NCI-H69 (cell line): ENCODE data around the gene SLC25A12.
"Not testable (repeated sequence)": the region's sequence is repeated elsewhere in the genome, so short reads cannot be mapped to it uniquely, and the experiment has no call there.

Experiments used
- DNase-seq: peaks from one replicate; lab custom pipeline; 2025; lab: John Stamatoyannopoulos, UW

SLC25A12 gene

DNA sequence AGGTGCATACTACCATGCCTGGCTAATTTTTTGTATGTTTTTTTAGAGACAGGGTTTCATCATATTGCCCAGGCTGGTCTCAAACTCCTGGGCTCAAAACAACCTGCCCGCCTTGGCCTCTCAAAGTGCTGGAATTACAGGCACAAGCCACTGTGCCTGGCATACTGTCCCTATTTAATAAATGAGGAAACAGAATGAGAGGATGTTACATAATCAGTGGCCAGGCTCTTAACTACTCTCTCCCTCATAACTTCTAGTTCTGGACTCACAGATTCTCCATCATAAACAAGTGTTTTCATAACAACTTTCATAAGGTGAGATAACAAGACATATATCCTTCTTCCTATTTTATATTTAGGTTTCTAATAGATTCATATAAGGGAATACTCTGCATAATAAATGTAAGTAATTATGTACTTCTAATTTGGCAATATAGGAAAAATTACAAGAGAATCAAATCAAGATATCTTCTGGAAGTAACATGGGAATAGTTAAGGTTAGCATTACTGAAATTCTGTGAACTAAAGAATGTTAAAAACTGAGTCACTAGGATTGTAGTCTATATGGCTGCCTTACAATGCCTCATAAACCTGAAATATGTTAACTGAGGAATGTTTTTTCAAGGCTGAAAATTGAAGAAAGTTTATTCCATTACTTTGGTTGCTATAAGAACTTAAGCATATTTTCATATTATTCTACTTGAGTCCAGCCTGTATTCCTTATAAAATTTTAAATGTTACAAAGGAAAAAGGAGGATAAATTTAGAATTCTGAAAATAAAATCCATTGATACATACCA is 71.3 kb downstream of the SLC25A12 start:
- no peak for DNase-seq

DNA sequence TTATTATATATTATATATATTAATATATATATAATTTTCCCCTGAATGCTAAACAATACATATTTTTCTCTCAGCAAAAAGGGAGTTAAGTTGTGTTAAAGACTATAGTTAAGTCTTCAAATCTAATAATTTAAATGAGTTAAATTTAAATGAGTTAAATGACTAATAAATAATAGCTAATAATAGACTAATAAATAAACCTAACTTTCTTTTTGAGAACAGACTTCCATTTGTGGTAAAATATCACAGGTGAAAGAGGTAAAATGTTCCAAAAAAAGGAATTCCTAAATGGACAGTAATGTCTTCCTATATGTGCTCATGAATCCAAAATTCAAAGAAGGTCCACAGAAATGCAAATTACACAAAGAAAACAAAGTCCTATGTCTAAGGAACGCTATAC is 74.6 kb downstream of the SLC25A12 start:
- no peak for DNase-seq

DNA sequence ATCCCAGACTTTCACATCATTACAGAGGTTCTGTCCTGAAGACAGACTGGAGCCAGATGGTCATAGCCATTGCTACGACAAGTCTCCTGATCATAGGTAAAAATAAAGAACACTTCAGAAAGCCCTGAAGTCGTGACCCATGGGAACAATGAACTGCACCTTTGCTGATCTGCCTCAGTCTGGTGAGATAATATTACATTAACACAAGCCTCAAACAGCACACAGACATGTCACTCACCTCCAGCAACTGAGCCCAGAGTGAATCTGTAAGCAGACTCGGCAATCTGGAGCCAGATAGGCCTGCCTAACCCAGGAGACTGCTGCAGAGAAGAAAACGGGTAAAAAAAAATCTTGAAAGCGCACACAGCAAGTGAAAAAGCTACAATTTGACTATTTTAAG is 79.2 kb downstream of the SLC25A12 start:
- DNase-seq = peak; percentile 72

DNA sequence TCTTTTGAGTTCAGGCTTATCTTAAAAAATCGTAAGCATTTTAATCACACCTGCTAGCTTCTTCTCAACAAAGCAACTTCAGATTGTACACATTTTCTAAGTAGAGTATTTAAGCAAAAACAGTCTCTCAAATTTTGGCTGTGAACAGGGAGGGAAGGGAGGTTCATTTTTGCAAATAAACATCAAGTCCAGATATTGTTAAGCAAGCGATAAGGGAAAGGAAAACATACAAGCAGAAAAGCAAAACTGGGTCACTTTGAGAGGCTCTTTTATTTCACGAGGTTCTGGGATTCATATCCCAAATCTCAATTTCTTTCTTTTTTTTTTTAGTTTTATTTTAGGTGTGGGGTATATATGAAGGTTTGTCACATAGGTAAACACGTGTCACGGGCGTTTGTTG is 79.9 kb downstream of the SLC25A12 start:
- DNase-seq = no peak

DNA sequence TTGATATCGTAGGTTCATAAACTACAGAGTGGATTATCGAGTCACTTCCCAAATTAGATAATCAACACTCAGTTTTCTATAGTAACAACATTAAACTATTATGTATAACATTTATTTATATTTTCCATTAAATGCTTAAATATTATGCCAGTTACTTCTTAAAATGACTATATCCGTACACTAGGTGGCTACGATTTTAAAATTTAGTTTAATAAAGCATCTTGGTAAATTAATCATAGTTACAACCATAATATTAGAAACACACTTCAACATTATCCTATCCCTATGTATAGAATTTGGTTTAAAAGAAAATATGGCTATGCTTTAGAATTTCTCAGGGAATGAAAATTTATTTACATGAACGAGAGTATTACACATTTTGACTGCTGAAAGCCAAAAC is 80.3 kb downstream of the SLC25A12 start:
- no peak for DNase-seq

DNA sequence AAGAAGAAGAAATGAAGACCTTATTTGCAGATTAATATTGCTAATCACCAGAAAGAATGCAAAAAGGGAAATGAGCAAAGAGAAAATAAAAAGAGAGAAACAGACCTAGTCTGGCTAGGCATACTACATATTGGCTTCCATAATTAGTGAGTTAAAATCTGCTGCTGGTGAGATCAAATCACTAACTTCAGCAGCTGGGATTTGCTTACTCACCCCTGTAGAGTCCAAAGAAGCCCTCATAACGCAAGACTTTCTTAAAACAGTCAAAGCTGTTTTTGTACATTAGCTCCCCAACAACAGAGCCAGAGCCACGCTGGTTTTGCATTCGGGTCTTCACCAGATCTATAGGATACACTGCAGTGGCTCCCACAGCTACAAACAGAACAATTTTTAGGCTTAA is 80.9 kb downstream of the SLC25A12 start:
- DNase-seq = no peak

DNA sequence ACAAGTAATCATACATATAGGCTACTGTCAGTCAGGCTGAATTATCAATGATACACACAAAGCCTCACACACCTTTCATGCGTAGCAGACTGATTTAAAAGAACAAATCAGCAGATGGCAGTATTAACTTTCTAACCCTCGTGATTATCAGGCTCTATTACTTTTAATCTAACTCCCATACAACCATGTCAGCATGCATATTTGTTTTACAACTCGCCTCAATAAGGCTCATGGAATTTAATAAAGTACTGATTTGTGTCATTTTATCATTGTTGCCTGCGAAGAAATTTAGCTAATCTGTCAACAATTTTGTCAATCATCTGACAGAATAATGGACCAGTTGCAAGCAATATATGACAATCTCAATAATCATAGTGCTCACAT is 82.8 kb downstream of the SLC25A12 start:
- DNase-seq = peak; percentile 62

DNA sequence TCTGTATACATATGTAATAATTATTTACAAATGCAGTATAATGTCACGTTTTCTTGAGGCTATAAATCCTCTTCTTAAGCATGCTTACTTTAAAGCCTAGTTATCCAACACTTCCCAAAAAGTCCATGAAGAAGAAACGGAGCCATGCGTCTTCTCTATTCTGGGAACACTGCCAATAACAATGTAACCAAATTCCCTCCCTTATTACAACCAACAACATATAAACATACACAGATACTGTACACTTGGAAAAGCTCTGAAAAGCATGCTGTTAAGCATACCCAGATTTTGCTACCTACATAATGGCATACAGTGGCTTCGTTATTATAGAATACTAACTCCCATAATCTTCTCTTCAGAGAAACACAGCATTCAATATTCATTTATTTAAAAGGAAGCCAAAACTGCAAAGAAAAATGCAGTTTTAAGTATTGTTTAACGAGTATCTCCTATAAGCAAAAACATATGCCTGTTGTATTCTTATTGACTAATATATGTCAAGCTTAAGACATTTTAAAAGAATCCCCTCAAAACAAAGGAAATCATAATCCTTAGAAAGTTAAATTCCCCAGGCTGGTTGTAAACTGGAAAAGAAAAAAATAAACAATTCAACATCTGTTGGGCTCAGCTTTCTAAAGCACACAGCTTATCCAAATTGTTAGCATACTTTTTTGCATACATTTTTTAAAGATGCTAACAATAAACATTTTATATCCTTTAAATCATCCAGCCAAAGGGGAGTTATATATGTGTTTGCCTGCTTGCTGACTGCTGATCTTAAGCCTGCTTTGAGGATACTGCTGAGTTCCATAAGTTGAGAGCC is 83.4 kb downstream of the SLC25A12 start:
- DNase-seq = peak; percentile 52

DNA sequence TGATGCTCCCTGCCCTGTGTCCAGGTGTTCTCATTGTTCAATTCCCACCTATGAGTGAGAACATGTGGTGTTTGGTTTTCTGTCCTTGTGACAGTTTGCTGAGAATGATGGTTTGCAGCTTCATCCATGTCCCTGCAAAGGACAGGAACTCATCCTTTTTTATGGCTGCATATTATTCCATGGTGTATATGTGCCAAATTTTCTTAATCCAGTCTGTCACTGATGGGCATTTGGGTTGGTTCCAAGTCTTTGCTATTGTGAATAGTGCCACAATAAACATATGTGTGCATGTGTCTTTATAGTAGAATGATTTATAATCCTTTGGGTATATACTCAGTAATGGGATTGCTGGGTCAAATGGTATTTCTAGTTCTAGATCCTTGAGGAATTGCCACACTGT is 85.2 kb downstream of the SLC25A12 start:
- not testable (repeated sequence) for DNase-seq

DNA sequence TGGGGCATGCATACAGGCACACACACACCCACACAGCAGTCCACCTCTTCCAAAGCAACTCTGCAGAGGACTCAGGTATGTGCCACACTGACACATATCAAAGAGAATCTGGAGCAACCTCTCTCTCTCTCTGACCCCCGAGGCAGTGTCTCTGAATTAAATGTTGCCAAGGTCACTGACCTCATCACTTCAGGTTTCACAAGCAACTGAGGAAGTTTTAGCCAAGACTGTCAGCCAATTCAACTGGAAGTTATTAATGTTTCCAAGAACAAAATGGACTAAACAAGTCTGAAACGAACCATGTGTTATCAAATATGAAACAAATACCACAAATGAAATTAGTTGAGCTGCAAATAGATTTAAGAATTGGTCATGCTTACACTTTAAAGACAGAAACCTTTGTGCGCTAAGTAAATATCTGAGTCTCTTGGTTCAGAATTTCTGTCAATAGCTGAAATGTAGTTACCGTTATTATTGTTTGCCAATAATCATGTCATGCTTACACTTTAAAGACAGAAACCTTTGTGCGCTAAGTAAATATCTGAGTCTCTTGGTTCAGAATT is 86.1 kb downstream of the SLC25A12 start:
- DNase-seq = no peak

DNA sequence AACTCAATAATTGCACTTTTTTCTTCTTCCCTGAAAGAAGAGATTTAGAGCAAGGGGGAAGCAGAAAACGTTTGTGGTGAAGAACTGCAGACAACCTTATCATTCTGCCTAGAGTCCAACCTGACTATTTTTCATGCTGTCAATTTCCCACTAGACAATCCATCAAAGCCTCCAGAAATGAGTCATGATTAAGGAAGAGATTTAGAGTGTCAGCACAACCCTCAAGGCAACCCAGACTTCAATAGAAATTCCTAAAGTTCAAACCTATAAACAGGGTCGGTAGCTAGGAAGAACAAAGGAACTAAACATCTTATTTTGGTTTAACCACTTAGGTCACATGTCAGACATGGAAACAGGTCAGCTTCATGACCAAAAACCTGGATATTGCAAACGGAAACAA is 86.9 kb downstream of the SLC25A12 start:
- DNase-seq = no peak

DNA sequence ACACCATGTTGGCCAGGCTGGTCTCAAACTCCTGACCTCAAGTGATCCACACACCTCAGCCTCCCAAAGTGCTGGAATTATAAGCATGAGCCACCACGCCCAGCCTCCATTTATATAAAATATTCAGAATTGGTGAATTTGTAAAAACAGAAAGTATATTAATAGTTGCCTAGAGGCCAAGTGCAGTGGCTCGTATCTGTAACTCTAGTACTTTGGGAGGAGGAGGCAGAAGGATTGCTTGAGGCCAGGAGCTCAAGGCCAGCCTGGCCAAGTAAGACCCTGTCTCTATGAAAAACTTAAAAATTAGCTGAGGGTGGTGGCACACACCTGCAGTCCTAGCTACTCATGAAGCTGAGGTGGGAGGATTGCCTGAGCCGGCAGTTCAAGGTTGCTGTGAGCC is 89.6 kb downstream of the SLC25A12 start:
- DNase-seq = no peak

DNA sequence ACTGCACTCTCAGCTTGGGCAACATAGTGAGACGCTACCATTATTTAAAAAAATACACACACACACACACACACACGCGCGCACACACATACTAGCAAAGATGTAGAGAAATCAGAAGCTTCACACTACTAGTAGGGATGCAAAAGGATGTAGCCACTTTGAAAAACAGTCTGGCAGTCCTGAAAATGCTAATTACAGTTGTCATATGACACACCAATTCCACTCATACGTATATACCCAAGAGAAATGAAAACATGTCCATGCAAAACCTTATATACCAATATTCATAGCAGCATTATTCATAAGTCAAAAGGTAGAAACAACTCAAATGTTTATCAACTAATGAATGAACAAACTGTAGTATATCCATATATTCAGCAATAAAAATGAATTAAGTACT is 90.3 kb downstream of the SLC25A12 start:
- no peak for DNase-seq

DNA sequence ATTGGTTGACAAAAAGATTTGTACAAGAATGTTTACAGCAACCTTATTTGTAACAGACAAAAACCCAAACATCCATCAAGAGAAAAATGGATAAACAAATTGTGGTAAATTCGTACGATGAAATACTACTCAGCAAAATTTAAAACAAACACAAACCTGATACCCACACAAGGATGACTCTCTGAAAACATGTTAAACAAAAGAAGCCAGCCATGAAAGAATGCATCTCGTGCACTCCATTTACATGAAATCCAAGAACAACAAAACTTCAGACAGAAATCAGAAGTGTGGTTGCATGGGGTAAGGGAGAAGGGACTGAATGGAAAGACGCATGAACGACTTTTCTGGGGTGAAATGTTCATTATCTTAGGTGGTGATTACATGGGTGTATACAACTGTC is 93.4 kb downstream of the SLC25A12 start:
- DNase-seq = no peak

DNA sequence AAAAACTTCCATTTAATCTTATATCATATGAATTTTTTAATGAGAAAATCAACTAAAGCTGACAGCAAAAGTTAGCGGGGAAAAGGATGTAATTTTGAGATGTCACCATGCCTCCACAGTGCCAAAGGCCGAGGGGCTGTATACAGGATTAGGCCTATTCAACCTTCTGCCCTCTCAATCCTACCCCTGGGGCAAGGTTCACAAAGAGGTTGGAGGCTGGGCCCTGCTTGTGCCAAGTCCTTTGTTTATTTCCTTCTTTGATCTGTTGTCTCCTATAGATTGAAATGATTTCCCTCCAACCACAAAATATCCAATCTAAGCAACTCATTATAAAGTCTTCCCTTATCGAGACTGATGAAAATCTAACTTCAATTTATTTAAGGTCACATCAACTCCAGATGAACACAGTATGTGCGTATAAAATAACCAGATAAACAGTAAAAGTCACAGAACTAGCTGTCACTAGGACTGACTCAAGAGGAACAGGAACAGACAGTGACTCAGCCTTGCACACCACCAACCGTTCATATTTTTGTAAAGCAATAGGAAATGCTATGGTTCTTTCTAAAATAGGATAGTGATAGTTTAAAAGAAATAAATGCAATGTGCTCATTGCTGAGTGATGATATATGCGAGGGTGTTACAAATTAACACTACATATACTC is 95.8 kb downstream of the SLC25A12 start:
- no peak for DNase-seq

DNA sequence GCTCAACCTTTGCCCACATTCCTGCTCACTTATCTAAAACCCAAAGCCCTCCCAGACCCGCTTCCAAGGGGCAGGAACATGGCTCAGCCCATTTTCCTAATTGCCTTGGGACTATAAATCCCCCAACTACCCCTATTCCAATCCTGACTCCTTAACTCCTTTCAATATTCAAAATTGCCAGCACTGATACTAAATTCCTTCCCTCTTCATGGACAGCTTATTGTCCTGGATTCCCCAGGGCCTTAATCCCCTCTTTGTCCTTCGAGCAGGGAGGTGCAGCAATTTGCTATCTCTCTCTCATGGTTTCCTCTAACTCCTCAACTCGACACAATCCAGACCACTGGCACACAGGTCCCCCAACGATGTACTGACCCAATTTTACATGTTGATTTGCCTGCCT is 99.1 kb downstream of the SLC25A12 start:
- DNase-seq = peak; percentile 42

DNA sequence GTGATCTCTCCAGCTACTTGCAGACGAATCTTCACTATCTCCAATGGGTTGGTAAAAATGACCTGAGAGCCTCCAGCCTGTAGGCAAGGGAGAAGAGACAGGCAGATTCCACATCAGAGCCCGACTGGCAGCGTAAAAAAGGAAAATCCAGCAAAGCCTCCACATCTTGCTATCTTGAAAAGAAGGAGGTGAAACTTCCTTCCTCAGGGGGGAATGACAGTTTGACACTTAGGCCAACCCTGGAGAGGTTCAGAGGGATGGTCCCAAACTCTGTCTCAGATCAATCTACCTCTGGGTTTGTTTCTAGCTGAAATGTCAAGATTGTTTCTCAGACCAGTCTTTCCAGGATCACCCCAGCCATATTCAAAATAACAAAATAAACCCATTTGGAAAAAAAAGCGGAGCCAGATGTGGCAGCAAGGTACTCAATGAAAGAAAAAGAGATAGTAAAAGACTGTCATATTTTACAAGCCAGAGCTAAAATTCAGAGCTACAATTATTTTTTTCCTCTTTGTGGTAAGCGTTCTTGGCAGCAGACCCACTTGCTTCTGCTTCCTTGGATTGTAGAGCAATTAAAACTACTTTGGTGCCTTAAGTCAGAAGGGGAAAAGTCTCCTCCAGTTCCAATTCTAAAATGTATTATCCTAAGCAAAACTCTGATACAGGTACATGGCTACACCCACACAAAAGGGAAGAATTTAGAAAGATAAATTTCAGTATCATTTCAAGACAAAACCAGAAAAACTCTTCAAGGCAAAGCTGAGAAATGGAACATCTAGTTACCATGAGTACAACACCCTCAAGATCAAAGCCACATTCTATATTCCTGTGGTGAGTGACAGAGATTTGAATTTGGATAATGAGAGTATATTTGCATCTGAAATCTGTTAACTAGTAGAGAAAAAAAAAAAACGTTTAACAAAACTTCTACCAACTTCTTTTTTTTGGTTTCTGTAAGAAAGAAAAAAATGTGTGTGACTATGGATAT is 100.1 kb downstream of the SLC25A12 start:
- DNase-seq = no peak

DNA sequence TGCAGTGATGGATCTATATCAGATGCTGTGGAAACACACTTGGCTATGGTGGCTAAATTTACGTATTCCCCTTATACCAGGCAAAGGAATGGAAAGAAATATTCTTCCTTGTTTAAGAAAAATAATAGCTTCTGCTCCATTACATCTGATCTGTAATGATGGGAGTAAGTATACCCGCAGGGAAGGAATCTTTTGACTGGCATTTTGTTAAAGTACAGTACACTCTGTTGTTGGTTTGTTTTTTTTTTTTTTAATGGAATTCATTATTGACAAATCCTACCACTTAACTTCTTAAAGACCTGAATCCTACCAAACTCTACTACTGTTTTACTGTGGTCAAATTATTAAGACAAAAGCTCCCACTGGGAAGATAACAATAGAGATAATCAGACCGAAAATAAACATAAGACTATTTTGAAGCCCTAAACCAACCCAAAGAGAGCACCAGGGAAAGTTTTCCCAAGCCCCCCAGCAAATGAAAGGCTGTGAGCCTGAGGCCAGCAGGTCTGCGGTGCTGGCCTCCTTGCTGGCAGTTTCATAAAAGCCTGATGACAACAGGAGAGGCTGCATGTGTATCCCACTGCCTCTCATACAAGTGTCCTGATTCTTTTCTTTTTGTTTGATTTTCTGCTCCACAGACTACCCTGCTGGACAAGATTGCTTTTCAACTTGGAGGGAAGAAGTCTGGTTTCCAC is 101.0 kb downstream of the SLC25A12 start:
- DNase-seq = peak; percentile 16

DNA sequence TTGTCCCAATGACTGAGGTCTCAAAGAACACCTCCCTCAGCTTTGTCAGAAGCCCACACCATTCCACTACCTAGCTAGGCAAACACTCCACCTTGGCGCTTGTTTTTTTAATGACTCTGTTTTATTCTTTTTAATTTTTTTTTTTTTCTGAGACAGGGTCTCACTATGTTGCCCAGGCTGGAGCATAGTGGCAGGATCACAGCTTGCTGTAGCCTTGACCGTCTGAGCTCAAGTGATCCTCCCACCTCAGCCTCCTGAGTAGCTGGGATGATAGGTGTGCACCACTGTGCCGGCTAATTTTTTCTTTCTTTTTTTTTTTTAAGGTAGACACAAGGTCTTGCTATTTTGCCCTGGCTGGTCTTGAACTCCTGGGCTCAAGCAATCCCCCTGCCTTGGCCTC is 101.9 kb downstream of the SLC25A12 start:
- no peak for DNase-seq

DNA sequence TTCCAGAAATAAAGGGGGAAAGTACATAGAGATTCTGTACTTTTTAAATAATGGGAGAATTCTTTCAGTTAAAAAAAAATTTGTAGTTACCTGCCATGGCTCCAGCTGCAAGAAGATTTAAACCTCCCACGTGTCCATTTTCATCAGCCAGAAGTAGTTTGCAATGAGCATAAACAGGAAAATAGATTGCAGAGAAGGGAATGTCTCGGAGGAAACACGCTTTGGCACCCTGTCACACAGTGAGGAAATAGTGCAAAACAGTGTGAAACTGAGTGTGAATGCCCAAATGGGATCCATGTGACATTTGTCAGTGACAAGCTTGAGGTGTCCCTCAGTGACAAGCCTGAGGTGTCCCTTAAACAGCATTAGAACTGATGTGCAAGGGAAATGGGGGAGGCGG is 102.7 kb downstream of the SLC25A12 start:
- no peak for DNase-seq

DNA sequence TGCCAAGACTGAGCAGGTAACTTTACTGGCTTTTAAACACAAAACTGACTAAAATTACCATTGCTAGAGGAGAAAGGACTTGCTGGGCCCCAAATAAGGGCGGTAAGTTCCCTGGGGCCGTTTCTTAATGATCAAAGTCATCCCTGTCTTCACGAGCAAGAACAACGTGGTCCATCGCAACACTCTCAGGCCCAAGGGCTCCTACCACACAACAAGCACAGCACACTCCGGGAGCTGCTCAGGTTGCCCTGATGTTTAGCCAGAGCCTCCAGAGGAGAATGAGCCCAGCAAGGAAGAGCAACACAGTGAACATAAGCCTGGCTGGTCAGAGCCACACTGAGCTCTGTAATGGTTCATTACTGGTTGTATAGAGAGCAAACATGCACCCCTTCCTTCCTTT is 104.1 kb downstream of the SLC25A12 start:
- peak; percentile 58 for DNase-seq
